GM19468 (cell line): ENCODE data around the gene SCGB1C1.
"Not testable (repeated sequence)": the region's sequence is repeated elsewhere in the genome, so short reads cannot be mapped to it uniquely, and the experiment has no call there.

Experiments used
- ATAC-seq: cut with Tn5 transposase; IDR thresholded peaks from one replicate; pipeline ENCODE4 v1.9.1; 2021; ENCODE audit warnings: mild to moderate bottlenecking, moderate library complexity, moderate number of reproducible peaks; ENCODE audit not compliant: unreplicated experiment; ENCODE audit errors: extremely low read depth

The SCGB1C1 gene

GRCh38 chr11:192674-193128 is at the start of gene SCGB1C1:
TSS of gene SCGB1C1 (plus strand) at chr11:193078. CDS start at chr11:193100, 22 bp downstream.
- ATAC-seq, result not testable (repeated sequence)

- ATAC-seq, result not testable (repeated sequence)
Measured at GRCh38 chr11:180242-180641, 12.6 kb upstream of the SCGB1C1 start.

- ATAC-seq, result not testable (repeated sequence)
Measured at GRCh38 chr11:189200-189783, 3.6 kb upstream of the SCGB1C1 start.

- ATAC-seq, result peak; percentile 61
Measured at GRCh38 chr11:189843-190311, 3.0 kb upstream of the SCGB1C1 start.

- not testable (repeated sequence) for ATAC-seq
Measured at GRCh38 chr11:190546-190945, 2.3 kb upstream of the SCGB1C1 start.

GRCh38 chr11:191490-192478 is 1.1 kb upstream of the SCGB1C1 start:
- not testable (repeated sequence) for ATAC-seq

GRCh38 chr11:193481-193880 is 603 bp downstream of the SCGB1C1 start:
- ATAC-seq, result not testable (repeated sequence)

- ATAC-seq, result no peak
Measured at GRCh38 chr11:196786-197731, 4.2 kb downstream of the SCGB1C1 start.

GRCh38 chr11:197741-198235 is 4.9 kb downstream of the SCGB1C1 start:
- ATAC-seq, result no peak

- no peak for ATAC-seq
Measured at GRCh38 chr11:198236-198806, 5.4 kb downstream of the SCGB1C1 start.

- ATAC-seq, result no peak
Measured at GRCh38 chr11:199004-199581, 6.2 kb downstream of the SCGB1C1 start.

GRCh38 chr11:199782-200181 is 6.9 kb downstream of the SCGB1C1 start:
- ATAC-seq, result no peak

- no peak for ATAC-seq
Measured at GRCh38 chr11:200224-201003, 7.5 kb downstream of the SCGB1C1 start.

- no peak for ATAC-seq
Measured at GRCh38 chr11:201966-202365, 9.1 kb downstream of the SCGB1C1 start.

GRCh38 chr11:202490-202889 is 9.6 kb downstream of the SCGB1C1 start:
- no peak for ATAC-seq

- ATAC-seq, result no peak
Measured at GRCh38 chr11:203056-203944, 10.4 kb downstream of the SCGB1C1 start.

- no peak for ATAC-seq
Measured at GRCh38 chr11:203945-204586, 11.2 kb downstream of the SCGB1C1 start.
